H54 (cell line): ENCODE measurements around the gene TMPRSS3.

Source experiments
- DNase-seq: peaks from one replicate; pipeline ENCODE4 v3.0.0; 2011; ENCODE audit warnings: low spot score, mixed read lengths; ENCODE audit not compliant: insufficient read length
- FAIRE-seq: peaks from 3 replicates; lab custom pipeline; 2011; peaks lifted over from hg19 to GRCh38; lab: Jason Lieb, UNC
- POLR2A ChIP-seq: IDR thresholded peaks from 2 replicates; pipeline ENCODE4 v1.6.1; 2011; ENCODE audit warnings: low read depth, mild to moderate bottlenecking, low read length

Gene TMPRSS3

GRCh38 chr21:42337276-42337675, 58.6 kb downstream of the TMPRSS3 start:
- FAIRE-seq (no peak), DNase-seq (no peak)
- no peak for TF ChIP-seq POLR2A

GRCh38 chr21:42336054-42336453, 59.8 kb downstream of the TMPRSS3 start:
- FAIRE-seq (no peak), DNase-seq (no peak)
- TF ChIP-seq POLR2A = no peak

GRCh38 chr21:42332557-42333317, 63.1 kb downstream of the TMPRSS3 start:
- TF ChIP-seq POLR2A = no peak
- DNase-seq (no peak), FAIRE-seq (no peak)

GRCh38 chr21:42331660-42332059, 64.2 kb downstream of the TMPRSS3 start:
- DNase-seq = no peak
- no peak for TF ChIP-seq POLR2A
- FAIRE-seq = no peak

GRCh38 chr21:42330380-42331371, 65.2 kb downstream of the TMPRSS3 start:
- DNase-seq = no peak
- FAIRE-seq = no peak
- no peak for TF ChIP-seq POLR2A

- no peak for DNase-seq
- no peak for FAIRE-seq
- no peak for TF ChIP-seq POLR2A
Measured at GRCh38 chr21:42324896-42325295, 71.0 kb downstream of the TMPRSS3 start.
